GM12878 (cell line): ENCODE results near the gene QRFP. TPM values are rescaled to one million over a fixed set of nuclear protein-coding genes. Genes with fewer than 3 reads are reported as not detected.

Experiments used
- ATAC-seq: fragments of 200-7000 bp; cut with Tn5 transposase; 3 replicates; pipeline ENCODE4 v1.9.1; 2020; ENCODE audit warnings: mild to moderate bottlenecking, moderate library complexity
- BruUV-seq: library from RNA; stranded (reverse); fragments of 400-500 nt; replicated peaks from 2 replicates; lab custom pipeline; 2021; lab: Mats Ljungman, UMichigan
- CTCF ChIA-PET: fragments of 300-600 bp; sonication (Branson Sonifier 250); formaldehyde crosslinking; extraction: SDS; loops from one replicate; lab custom pipeline; 2021; ENCODE audit warnings: inconsistent platforms; lab: Yijun Ruan, JAX
- POLR2A ChIA-PET: fragments of 350-600 bp; formaldehyde crosslinking; extraction: SDS; loops from one replicate; lab custom pipeline; 2021; ENCODE audit warnings: inconsistent platforms; lab: Charles Lee
- RAD21 ChIA-PET: fragments of 300-600 bp; sonication (Branson Sonifier 250); formaldehyde crosslinking; loops from one replicate; lab custom pipeline; 2023; ENCODE audit warnings: antibody characterized with exemption; ENCODE audit not compliant: unreplicated experiment; lab: Charles Lee
- SMC1A ChIA-PET: fragments of 300-600 bp; sonication (Branson Sonifier 250); formaldehyde crosslinking; loops from one replicate; lab custom pipeline; 2023; ENCODE audit not compliant: unreplicated experiment, uncharacterized antibody; lab: Charles Lee
- DNase-seq: peaks from one replicate; pipeline ENCODE4 v3.0.0-alpha.2; 2011; ENCODE audit warnings: low read depth, low spot score
- FAIRE-seq: peaks from 3 replicates; lab custom pipeline; 2011; peaks lifted over from hg19 to GRCh38; lab: Jason Lieb, UNC
- H2AFZ ChIP-seq: 2 replicates; pipeline ENCODE4 v1.6.0; 2011; ENCODE audit warnings: low read depth, low read length, control low read depth; ENCODE audit not compliant: control insufficient read depth
- H3K27ac ChIP-seq: 2 replicates; pipeline ENCODE4 v1.5.1; 2011; ENCODE audit warnings: control low read depth; ENCODE audit not compliant: control insufficient read depth, insufficient read depth
- H3K27me3 ChIP-seq, 2 experiments: replicated peaks in 1 of 2; 2 replicates each; pipeline versions ENCODE4 v1.6.0 to v1.6.1; 2011; ENCODE audit warnings: low read length in 1 of 2; ENCODE audit not compliant: control insufficient read depth in 2 of 2, insufficient read depth in 2 of 2
- H3K36me3 ChIP-seq, 2 experiments: 2 replicates each; pipeline ENCODE4 v1.5.1; 2011; ENCODE audit warnings: low read length in 1 of 2; ENCODE audit not compliant: control insufficient read depth in 2 of 2, insufficient read depth in 2 of 2
- H3K4me1 ChIP-seq: 2 replicates; pipeline ENCODE4 v1.6.1; 2011; ENCODE audit warnings: mild to moderate bottlenecking, low read length, moderate library complexity, mixed read lengths; ENCODE audit not compliant: control insufficient read depth, insufficient read depth
- H3K4me2 ChIP-seq: 2 replicates; pipeline ENCODE4 v1.6.0; 2011; ENCODE audit warnings: control low read depth; ENCODE audit not compliant: control insufficient read depth, insufficient read depth
- H3K4me3 ChIP-seq: fragments of 200-600 bp; sonication (generic); 2 replicates; pipeline ENCODE4 v1.5.1; 2016
- H3K79me2 ChIP-seq: 2 replicates; pipeline ENCODE4 v1.6.0; 2011; ENCODE audit warnings: low read length; ENCODE audit not compliant: control insufficient read depth, insufficient read depth
- H3K9ac ChIP-seq: 2 replicates; pipeline ENCODE4 v1.8.0; 2011; ENCODE audit warnings: low read length, control low read depth, mixed read lengths; ENCODE audit not compliant: control insufficient read depth, insufficient read depth
- H3K9me3 ChIP-seq: replicated peaks from 3 replicates; pipeline ENCODE4 v1.5.1; 2011; ENCODE audit warnings: mild to moderate bottlenecking, low read length; ENCODE audit not compliant: control insufficient read depth, insufficient read depth
- H4K20me1 ChIP-seq: 2 replicates; pipeline ENCODE4 v1.6.0; 2011; ENCODE audit not compliant: control insufficient read depth, insufficient read depth
- CREM ChIP-seq: IDR thresholded peaks from 2 replicates; pipeline ENCODE4 v1.6.1; 2014; ENCODE audit warnings: antibody characterized with exemption, low read depth
- CTCF ChIP-seq, 3 experiments: IDR thresholded peaks in 2 of 3; conservative IDR thresholded peaks in 1 of 3; 2 replicates each; pipeline ENCODE4 v1.5.1; 2011; ENCODE audit warnings: low read depth in 3 of 3, low read length in 3 of 3, mild to moderate bottlenecking in 3 of 3, control low read depth in 2 of 3, moderate library complexity in 2 of 3, inconsistent platforms in 1 of 3, mixed read lengths in 1 of 3; ENCODE audit not compliant: control insufficient read depth in 2 of 3, insufficient read depth in 1 of 3; ENCODE audit errors: extremely low read depth in 1 of 3
- GATAD2B ChIP-seq: fragments of 450-650 bp; conservative IDR thresholded peaks from 2 replicates; pipeline ENCODE4 v1.6.1; 2017; ENCODE audit warnings: low read depth, mild to moderate bottlenecking, moderate library complexity
- HDAC2 ChIP-seq: fragments of 200-600 bp; sonication (generic); IDR thresholded peaks from 2 replicates; pipeline ENCODE4 v1.6.1; 2017
- HDAC6 ChIP-seq: fragments of 200-600 bp; sonication (generic); IDR thresholded peaks from one replicate; pipeline ENCODE4 v1.8.0; 2017; ENCODE audit warnings: antibody characterized with exemption; ENCODE audit not compliant: unreplicated experiment
- POLR2AphosphoS5 ChIP-seq: IDR thresholded peaks from 2 replicates; pipeline ENCODE4 v1.6.1; 2011; ENCODE audit warnings: mild to moderate bottlenecking, low read length, inconsistent platforms
- SIX5 ChIP-seq: IDR thresholded peaks from 2 replicates; pipeline ENCODE4 v1.6.1; 2011; ENCODE audit warnings: mild to moderate bottlenecking, low read depth, low read length, moderate library complexity; ENCODE audit not compliant: severe bottlenecking
- STAT1 ChIP-seq: fragments of 450-650 bp; conservative IDR thresholded peaks from 2 replicates; pipeline ENCODE4 v1.6.1; 2014; ENCODE audit warnings: antibody characterized with exemption, mild to moderate bottlenecking
- TAF1 ChIP-seq: IDR thresholded peaks from 2 replicates; pipeline ENCODE4 v1.6.1; 2011; ENCODE audit warnings: mild to moderate bottlenecking, low read depth, low read length, borderline replicate concordance
- ZNF217 ChIP-seq: fragments of 450-650 bp; IDR thresholded peaks from 2 replicates; pipeline ENCODE4 v1.6.1; 2017; ENCODE audit warnings: antibody characterized with exemption, mild to moderate bottlenecking
- WGBS: methylation state at CpG from one replicate; pipeline ENCODE4 v1.1.6; 2016; ENCODE audit warnings: low lambda C conversion rate; ENCODE audit not compliant: insufficient replicate concordance, insufficient coverage; ENCODE audit errors: missing lambda C conversion rate; 5-methylcytosine and 5-hydroxymethylcytosine counted together
- in situ Hi-C: fragments of 300-500 bp; cut with MboI; formaldehyde crosslinking; loops from 9 replicates; pipeline ENCODE4 v1.14.3; 2018; ENCODE audit warnings: mixed read lengths
- intact Hi-C: fragments of 100-400 bp; cut with micrococcal nuclease; formaldehyde crosslinking; loops from one replicate; pipeline ENCODE4 v1.14.2; 2022; ENCODE audit not compliant: unreplicated experiment
- polyA plus RNA-seq, 11 experiments: library from polyadenylated mRNA; depleted of rRNA in 4 of 11; unstranded in 6 of 11; stranded (reverse) in 5 of 11; fragments of >200 nt; fragmentation: Nextera tagmentation in 4 of 11; fragmentation: Illumina TruSeq in 1 of 11; extraction: Ambion mirVana in 4 of 11; extraction: Trizol in 1 of 11; gene quantifications; 1 replicate in 1 of 11; 2 replicates in 10 of 11; pipeline versions ENCODE4 v1.2.1 to v1.2.3, GENCODE V29; 2011 to 2016; ENCODE audit warnings: inconsistent platforms in 2 of 11, missing spikeins in 2 of 11, low read depth in 1 of 11
- total RNA-seq, 4 experiments: library from RNA; depleted of rRNA in 3 of 4; stranded (reverse); fragments of >200 nt in 3 of 4; fragmentation: Illumina TruSeq in 1 of 4; extraction: Trizol in 1 of 4; gene quantifications; 2 replicates each; pipeline versions ENCODE4 v1.2.1 to v1.2.3, GENCODE V29; 2013 to 2021

The QRFP gene
- total and polyA plus RNA-seq, 10 of the 15 experiments (the other 5 are each of a cell fraction or from before 2014, with no cell fraction given): not detected

DNA sequence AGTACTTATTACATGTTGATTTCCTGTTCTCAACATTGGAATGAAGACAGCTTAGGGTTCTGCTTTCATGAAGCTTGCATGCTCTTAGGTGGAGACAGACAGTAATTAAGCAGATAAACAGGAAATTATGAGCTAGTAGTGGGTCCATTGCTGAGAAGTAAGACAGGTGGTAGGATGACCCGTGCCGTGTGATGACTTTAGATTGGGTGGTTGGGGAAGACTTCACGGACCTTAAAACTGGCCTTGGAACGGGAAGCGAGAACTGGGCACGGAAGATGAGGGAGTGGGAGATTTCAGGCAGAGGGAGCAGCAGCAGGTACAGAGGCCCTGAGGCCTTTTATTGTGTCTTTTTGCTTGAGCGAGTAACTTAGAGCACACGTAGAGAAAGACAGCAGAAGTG, 34.4 kb downstream of the QRFP start:
- Histone ChIP-seq H3K4me3 (no peak overlapping the region), H2AFZ (no peak overlapping the region), H3K79me2 (no peaks in the 10 kb centered on the region), H4K20me1 (peaks cover 2% of the 10 kb centered on the region; the same call in 1 of the 2 replicates), H3K9ac (no peak overlapping the region), H3K27ac (no peak overlapping the region), H3K27me3 (no peaks in the 10 kb centered on the region), H3K9me3 (no peaks in the 10 kb centered on the region), H3K4me1 (no peaks in the 10 kb centered on the region), H3K36me3 (peaks cover 12 to 21% of the 10 kb centered on the region in 2 experiments; a peak in 3 of 4 replicates), H3K4me2 (no peak overlapping the region)
- FAIRE-seq (no peak), DNase-seq (no peak), ATAC-seq (no peak)
- intact Hi-C loops: no loop called here
- no TSS peak for BruUV-seq
- ChIA-PET RAD21 (interaction anchor here (1.4 to 4.6 kb wide), 4 partner anchors 8 to 155 kb away, joined by 4 to 28 read pairs (median 8); no protein-coding TSS in a partner anchor), CTCF (interaction anchor here (0.7 to 11.0 kb wide), 7 partner anchors 9 to 184 kb away, joined by 3 to 267 read pairs (median 3); no protein-coding TSS in a partner anchor), POLR2A (no interaction called here), SMC1A (interaction anchor here (0.7 to 3.0 kb wide), 10 partner anchors 63 to 403 kb away, joined by 3 to 18 read pairs (median 4); no protein-coding TSS in a partner anchor)
- WGBS: 94% methylated on average over 8 of the region's 8 CpGs
- TF ChIP-seq HDAC6 (no peak), SIX5 (no peak), STAT1 (no peak), CREM (no peak), HDAC2 (no peak)
- in situ Hi-C loops: loop anchor here (5.0 to 10.0 kb wide), 2 partner anchors 90 to 407 kb away; no protein-coding TSS in a partner anchor

DNA sequence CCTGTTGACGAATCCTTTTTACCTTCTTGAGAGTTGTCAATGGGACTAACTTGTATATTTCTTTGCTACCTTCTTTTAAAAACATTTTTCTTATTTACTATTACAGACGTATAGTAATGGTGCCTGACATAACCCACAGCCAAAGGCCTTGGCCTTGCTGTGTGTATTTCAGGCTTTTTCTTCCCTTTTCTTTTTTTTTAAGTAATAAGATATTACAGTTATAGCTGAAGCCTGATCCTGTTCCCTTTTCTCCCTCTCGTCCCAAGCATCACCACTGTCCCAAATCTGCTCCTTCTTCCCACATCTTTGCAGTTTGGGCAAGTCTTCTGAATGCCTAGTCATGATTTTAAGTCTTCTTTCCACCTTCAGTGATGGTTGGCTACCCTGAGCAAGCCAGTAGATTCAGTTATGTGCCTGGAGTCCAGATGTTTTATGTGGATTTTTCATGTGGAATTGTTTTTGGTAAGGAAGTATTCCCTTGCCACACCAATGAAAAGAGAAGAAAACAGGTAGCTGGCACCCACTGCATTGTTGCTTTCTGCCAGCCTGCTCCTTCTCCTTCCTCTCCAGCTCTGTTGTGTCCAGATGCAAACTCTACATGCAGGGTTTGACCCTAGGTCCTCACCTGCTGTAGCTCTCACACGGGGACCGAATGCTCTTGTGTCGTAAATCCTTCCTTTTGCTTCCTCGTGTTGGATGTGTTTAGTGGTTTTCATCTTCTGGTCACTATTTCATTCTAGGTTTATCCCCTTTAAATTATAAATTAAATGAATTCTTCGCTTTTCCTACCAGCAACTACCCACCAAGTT, 35.0 kb downstream of the QRFP start:
- H3K27ac ChIP-seq: no peak overlapping the region
- ATAC-seq (no peak), DNase-seq (no peak), FAIRE-seq (no peak)
- in situ Hi-C loops: loop anchor here (5.0 to 10.0 kb wide), 2 partner anchors 89 to 407 kb away; no protein-coding TSS in a partner anchor
- SMC1A ChIA-PET: interaction anchor here (0.7 to 3.0 kb wide), 8 partner anchors 64 to 403 kb away, joined by 3 to 18 read pairs (median 4); no protein-coding TSS in a partner anchor
- H3K27me3 ChIP-seq: no peaks in the 10 kb centered on the region
- 72% methylated on average over 8 of the region's 8 CpGs for WGBS
- no TSS peak for BruUV-seq
- no peak overlapping the region for H3K4me2 ChIP-seq
- RAD21 ChIA-PET: interaction anchor here (1.4 to 4.6 kb wide), 4 partner anchors 9 to 154 kb away, joined by 4 to 28 read pairs (median 8); no protein-coding TSS in a partner anchor
- no peaks in the 10 kb centered on the region for H3K79me2 ChIP-seq
- H2AFZ ChIP-seq: no peak overlapping the region
- H3K36me3 ChIP-seq: peaks cover 12 to 18% of the 10 kb centered on the region in 2 experiments; a peak in 3 of 4 replicates
- no peaks in the 10 kb centered on the region for H4K20me1 ChIP-seq
- H3K4me1 ChIP-seq: no peaks in the 10 kb centered on the region
- no peaks in the 10 kb centered on the region for H3K9me3 ChIP-seq
- intact Hi-C loops: no loop called here
- H3K9ac ChIP-seq: no peak overlapping the region
- POLR2A ChIA-PET: no interaction called here
- CTCF ChIA-PET: interaction anchor here (0.8 to 11.0 kb wide), 5 partner anchors 8 to 185 kb away, joined by 3 to 267 read pairs (median 6); no protein-coding TSS in a partner anchor
- no peak overlapping the region for H3K4me3 ChIP-seq
- TF ChIP-seq POLR2AphosphoS5: no peak
- no peak for TF ChIP-seq ZNF217
- TF ChIP-seq TAF1: no peak
- no peak for TF ChIP-seq GATAD2B
- no peak for TF ChIP-seq CTCF (IDR thresholded peaks at IDR 0.05 in 2 of 3, conservative IDR thresholded peaks at IDR 0.05 in 1 of 3; ENCODE audit: control insufficient read depth in 2 of 3, extremely low read depth in 1 of 3, insufficient read depth in 1 of 3, low read depth in 3 of 3, low read length in 3 of 3)
